HG03095 (cell line): Measurements from ENCODE around the gene SHOX.
"Not testable (repeated sequence)": the region's sequence is repeated elsewhere in the genome, so short reads cannot be mapped to it uniquely, and the experiment has no call there.

ENCODE experiments used
- ATAC-seq: cut with Tn5 transposase; IDR thresholded peaks from one replicate; pipeline ENCODE4 v1.9.1; 2021; ENCODE audit warnings: moderate library complexity; ENCODE audit not compliant: unreplicated experiment

The SHOX gene

GRCh38 chrX:636981-637659, 6.5 kb downstream of the SHOX start:
- no peak for ATAC-seq

GRCh38 chrX:637660-638481, 7.3 kb downstream of the SHOX start:
- no peak for ATAC-seq

- no peak for ATAC-seq
These were observed 8.0 kb downstream of the SHOX start for GRCh38 chrX:638482-639131.

- no peak for ATAC-seq
These were observed 8.6 kb downstream of the SHOX start for GRCh38 chrX:639151-639550.

GRCh38 chrX:640641-641040, 10.1 kb downstream of the SHOX start:
- ATAC-seq: no peak

- ATAC-seq: no peak
These were observed 11.3 kb downstream of the SHOX start for GRCh38 chrX:641671-642435.

- no peak for ATAC-seq
These were observed 12.0 kb downstream of the SHOX start for GRCh38 chrX:642436-643240.

- ATAC-seq: no peak
These were observed 12.6 kb downstream of the SHOX start for GRCh38 chrX:643241-643595.

GRCh38 chrX:643911-644303, 13.3 kb downstream of the SHOX start:
- no peak for ATAC-seq

- ATAC-seq: no peak
These were observed 14.0 kb downstream of the SHOX start for GRCh38 chrX:644304-645281.

- ATAC-seq: no peak
These were observed 15.6 kb downstream of the SHOX start for GRCh38 chrX:646228-646495.

GRCh38 chrX:646796-647195, 16.2 kb downstream of the SHOX start:
- ATAC-seq: no peak

- no peak for ATAC-seq
These were observed 18.6 kb downstream of the SHOX start for GRCh38 chrX:649166-649565.

- no peak for ATAC-seq
These were observed 19.7 kb downstream of the SHOX start for GRCh38 chrX:650324-650723.

- ATAC-seq: no peak
These were observed 20.2 kb downstream of the SHOX start for GRCh38 chrX:650811-651210.

- not testable (repeated sequence) for ATAC-seq
These were observed 21.3 kb downstream of the SHOX start for GRCh38 chrX:651922-652321.

GRCh38 chrX:652341-652741, 21.8 kb downstream of the SHOX start:
- no peak for ATAC-seq

- no peak for ATAC-seq
These were observed 22.7 kb downstream of the SHOX start for GRCh38 chrX:653306-653705.

GRCh38 chrX:661154-661553, 30.6 kb downstream of the SHOX start:
- no peak for ATAC-seq

- no peak for ATAC-seq
These were observed 31.5 kb downstream of the SHOX start for GRCh38 chrX:662126-662525.
